NB4 (cell line): ENCODE results near the gene SMARCA4.

Experiments
- DNase-seq: peaks from one replicate; pipeline ENCODE4 v3.0.0; 2010; ENCODE audit warnings: low read depth
- H3K4me3 ChIP-seq: one replicate; pipeline ENCODE4 v1.5.1; 2011; ENCODE audit warnings: mild to moderate bottlenecking, low read depth, low read length, moderate library complexity
- CTCF ChIP-seq: IDR thresholded peaks from one replicate; pipeline ENCODE4 v1.5.1; 2012; ENCODE audit warnings: low read depth, low read length
- MAX ChIP-seq: IDR thresholded peaks from 2 replicates; pipeline ENCODE4 v1.6.1; 2011; ENCODE audit warnings: low read depth, low read length
- MYC ChIP-seq: IDR thresholded peaks from 2 replicates; pipeline ENCODE4 v1.6.1; 2011; ENCODE audit warnings: low read depth, low read length
- POLR2A ChIP-seq: IDR thresholded peaks from 2 replicates; pipeline ENCODE4 v1.6.1; 2011; ENCODE audit warnings: mild to moderate bottlenecking; ENCODE audit not compliant: insufficient read length; ENCODE audit errors: extremely low read depth

SMARCA4 gene

GRCh38 chr19:11061952-11062351 is 101.1 kb downstream of the SMARCA4 start:
- no peak for TF ChIP-seq MAX
- TF ChIP-seq MYC, result no peak
- no peak for TF ChIP-seq POLR2A
- no peak for TF ChIP-seq CTCF
- no peak overlapping the region for H3K4me3 ChIP-seq
- DNase-seq, result no peak

- DNase-seq, result no peak
- H3K4me3 ChIP-seq, result no peak overlapping the region
- TF ChIP-seq MYC (no peak), MAX (no peak), CTCF (no peak), POLR2A (no peak)
Observed at GRCh38 chr19:11063434-11063833, 102.6 kb downstream of the SMARCA4 start.

GRCh38 chr19:11064831-11065303 is 104.0 kb downstream of the SMARCA4 start:
- no peak overlapping the region for H3K4me3 ChIP-seq
- no peak for DNase-seq
- no peak for TF ChIP-seq MYC
- TF ChIP-seq POLR2A, result no peak
- TF ChIP-seq MAX, result no peak
- TF ChIP-seq CTCF, result no peak

GRCh38 chr19:11066326-11066725 is 105.5 kb downstream of the SMARCA4 start:
- TF ChIP-seq MAX (no peak), POLR2A (no peak), CTCF (no peak), MYC (no peak)
- H3K4me3 ChIP-seq, result no peak overlapping the region
- DNase-seq, result no peak

GRCh38 chr19:11067356-11068113 is 106.7 kb downstream of the SMARCA4 start:
- no peak overlapping the region for H3K4me3 ChIP-seq
- DNase-seq, result no peak
- TF ChIP-seq MAX, result no peak
- no peak for TF ChIP-seq POLR2A
- TF ChIP-seq CTCF, result no peak
- TF ChIP-seq MYC, result no peak
